Smooth muscle cell (in vitro differentiated cells): ENCODE measurements around the gene GNPTAB. TPM values are rescaled to one million over a fixed set of nuclear protein-coding genes. Genes with fewer than 3 reads are reported as not detected.

Experiments
- DNase-seq: peaks from one replicate; lab custom pipeline; 2025; ENCODE audit not compliant: unreplicated experiment; lab: John Stamatoyannopoulos, UW
- H2AFZ ChIP-seq: fragments of 200-600 bp; sonication (generic); 2 replicates; pipeline ENCODE4 v1.6.0; 2016; ENCODE audit warnings: antibody characterized with exemption, low read depth, mild to moderate bottlenecking
- H3F3A ChIP-seq: fragments of 200-600 bp; sonication (generic); 2 replicates; pipeline ENCODE4 v1.6.0; 2017; ENCODE audit warnings: antibody characterized with exemption, low read depth
- H3K27ac ChIP-seq: fragments of 200-600 bp; sonication (generic); 2 replicates; pipeline ENCODE4 v1.5.1; 2016; ENCODE audit warnings: low read depth, mild to moderate bottlenecking
- H3K27me3 ChIP-seq: fragments of 200-600 bp; sonication (generic); 2 replicates; pipeline ENCODE4 v1.6.1; 2016; ENCODE audit warnings: low read depth, mild to moderate bottlenecking
- H3K36me3 ChIP-seq: fragments of 200-600 bp; sonication (generic); 2 replicates; pipeline ENCODE4 v1.5.1; 2016; ENCODE audit warnings: low read depth
- H3K4me1 ChIP-seq: fragments of 200-600 bp; sonication (generic); 2 replicates; pipeline ENCODE4 v1.5.1; 2016; ENCODE audit warnings: low read depth
- H3K4me2 ChIP-seq: fragments of 200-600 bp; sonication (generic); 2 replicates; pipeline ENCODE4 v1.6.0; 2016; ENCODE audit warnings: mild to moderate bottlenecking
- H3K4me3 ChIP-seq: fragments of 200-600 bp; sonication (generic); 2 replicates; pipeline ENCODE4 v1.5.1; 2016; ENCODE audit warnings: mild to moderate bottlenecking
- H3K79me2 ChIP-seq: fragments of 200-600 bp; sonication (generic); 2 replicates; pipeline ENCODE4 v1.6.0; 2016; ENCODE audit warnings: low read depth, mild to moderate bottlenecking
- H3K9ac ChIP-seq: fragments of 200-600 bp; sonication (generic); 2 replicates; pipeline ENCODE4 v1.6.0; 2016; ENCODE audit warnings: low read depth
- H3K9me3 ChIP-seq: fragments of 200-600 bp; sonication (generic); replicated peaks from 2 replicates; pipeline ENCODE4 v1.5.1; 2016; ENCODE audit warnings: low read depth
- H4K20me1 ChIP-seq: fragments of 200-600 bp; sonication (generic); 2 replicates; pipeline ENCODE4 v1.6.0; 2016; ENCODE audit warnings: low read depth
- WGBS: methylation state at CpG from one replicate; pipeline ENCODE4 v1.1.7; 2016; ENCODE audit warnings: low lambda C conversion rate; 5-methylcytosine and 5-hydroxymethylcytosine counted together
- polyA plus RNA-seq: library from polyadenylated mRNA; unstranded; fragments of >200 nt; fragmentation: Nextera tagmentation; extraction: Ambion mirVana; gene quantifications from 2 replicates; pipeline ENCODE4 v1.2.1, GENCODE V29; 2016
- total RNA-seq: library from RNA; depleted of rRNA; stranded (reverse); fragments of >200 nt; gene quantifications from 2 replicates; pipeline ENCODE4 v1.2.3, GENCODE V29; 2014
- TF ChIP-seq, protein P1 (sequence below): fragments of 200-600 bp; sonication (generic); IDR thresholded peaks from 2 replicates; pipeline ENCODE4 v1.5.1; 2017; ENCODE audit warnings: borderline replicate concordance, mild to moderate bottlenecking, antibody characterized with exemption; ENCODE audit not compliant: insufficient read depth, poor library complexity, severe bottlenecking

Gene GNPTAB
- total and polyA plus RNA-seq, 2 experiments from 2014 or later: 17.9 to 23.6 TPM

DNA sequence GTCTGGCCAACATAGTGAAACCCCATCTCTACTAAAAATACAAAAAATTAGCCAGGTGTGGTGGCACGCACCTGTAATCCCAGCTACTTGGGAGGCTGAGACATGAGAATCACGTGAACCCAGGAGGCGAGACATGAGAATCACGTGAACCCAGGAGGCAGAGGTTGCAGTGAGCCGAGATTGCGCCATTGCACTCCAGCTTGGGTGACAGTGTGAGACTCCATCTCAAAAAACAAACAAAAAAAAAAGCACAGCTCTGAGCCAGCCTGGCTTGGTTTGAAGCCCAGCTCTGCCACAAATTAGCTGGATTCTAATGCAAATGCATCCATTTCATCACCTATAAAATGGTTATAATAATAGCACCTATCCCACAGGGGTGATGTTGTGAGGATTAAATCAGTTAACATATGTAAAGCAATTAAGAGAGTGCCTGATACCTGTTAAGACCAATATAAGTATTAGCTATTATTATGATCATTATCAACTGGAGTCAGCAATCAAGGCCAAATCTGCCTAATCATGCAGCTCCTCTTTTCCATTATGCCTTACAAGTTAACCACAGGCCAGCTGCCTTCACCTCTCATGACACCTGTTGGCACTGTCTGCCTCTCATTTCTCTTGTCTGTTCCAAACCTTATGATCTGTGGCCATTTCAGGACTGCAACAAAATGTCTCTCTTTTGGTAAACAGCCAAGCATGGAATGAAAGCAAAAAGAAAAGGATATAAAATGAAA is 2.1 kb downstream of the GNPTAB start:
- H2AFZ ChIP-seq: no peak overlapping the region
- H4K20me1 ChIP-seq: peaks cover 15% of the 10 kb centered on the region
- no peaks in the 10 kb centered on the region for H3K9me3 ChIP-seq
- H3K4me3 ChIP-seq: no peak overlapping the region
- 95% methylated on average over 6 of the region's 6 CpGs for WGBS
- no peak overlapping the region for H3K4me2 ChIP-seq
- no peaks in the 10 kb centered on the region for H3K36me3 ChIP-seq
- H3F3A ChIP-seq: no peaks in the 10 kb centered on the region
- H3K4me1 ChIP-seq: peaks cover 5% of the 10 kb centered on the region
- no peak for DNase-seq
- H3K9ac ChIP-seq: no peak overlapping the region
- no peaks in the 10 kb centered on the region for H3K27me3 ChIP-seq
- H3K79me2 ChIP-seq: peaks cover 5% of the 10 kb centered on the region
- TF ChIP-seq, protein P1, sequence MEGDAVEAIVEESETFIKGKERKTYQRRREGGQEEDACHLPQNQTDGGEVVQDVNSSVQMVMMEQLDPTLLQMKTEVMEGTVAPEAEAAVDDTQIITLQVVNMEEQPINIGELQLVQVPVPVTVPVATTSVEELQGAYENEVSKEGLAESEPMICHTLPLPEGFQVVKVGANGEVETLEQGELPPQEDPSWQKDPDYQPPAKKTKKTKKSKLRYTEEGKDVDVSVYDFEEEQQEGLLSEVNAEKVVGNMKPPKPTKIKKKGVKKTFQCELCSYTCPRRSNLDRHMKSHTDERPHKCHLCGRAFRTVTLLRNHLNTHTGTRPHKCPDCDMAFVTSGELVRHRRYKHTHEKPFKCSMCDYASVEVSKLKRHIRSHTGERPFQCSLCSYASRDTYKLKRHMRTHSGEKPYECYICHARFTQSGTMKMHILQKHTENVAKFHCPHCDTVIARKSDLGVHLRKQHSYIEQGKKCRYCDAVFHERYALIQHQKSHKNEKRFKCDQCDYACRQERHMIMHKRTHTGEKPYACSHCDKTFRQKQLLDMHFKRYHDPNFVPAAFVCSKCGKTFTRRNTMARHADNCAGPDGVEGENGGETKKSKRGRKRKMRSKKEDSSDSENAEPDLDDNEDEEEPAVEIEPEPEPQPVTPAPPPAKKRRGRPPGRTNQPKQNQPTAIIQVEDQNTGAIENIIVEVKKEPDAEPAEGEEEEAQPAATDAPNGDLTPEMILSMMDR: no peak
- no peak overlapping the region for H3K27ac ChIP-seq

DNA sequence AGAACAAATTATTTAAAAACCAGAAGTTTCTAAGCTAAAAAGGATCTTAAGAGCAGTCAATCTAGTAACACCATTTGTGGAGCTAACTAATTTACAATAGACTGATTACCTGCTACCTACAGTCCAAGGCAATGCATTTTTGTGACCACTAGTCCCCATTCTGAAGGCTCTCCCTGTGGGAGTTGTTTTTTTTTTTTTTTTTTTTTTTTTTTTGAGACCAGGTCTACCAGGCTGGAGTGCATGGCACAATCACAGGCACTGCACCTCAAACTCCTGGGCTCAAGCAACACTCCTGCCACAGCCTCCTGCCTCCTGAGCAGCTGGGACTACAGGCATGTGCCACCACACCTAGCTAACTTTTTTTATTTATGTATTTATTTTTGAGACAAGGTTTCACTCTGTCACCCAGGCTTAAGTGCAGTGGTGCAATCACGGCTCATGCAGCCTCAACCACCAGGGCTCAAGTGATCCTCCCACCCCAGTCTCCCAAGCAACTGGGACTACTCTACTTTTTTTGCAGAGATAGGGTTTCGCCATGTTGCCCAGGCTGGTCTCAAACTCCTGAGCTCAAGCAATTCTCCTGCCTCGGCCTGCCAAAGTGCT is 3.9 kb downstream of the GNPTAB start:
- Histone ChIP-seq H4K20me1 (peaks cover 15% of the 10 kb centered on the region), H3K4me3 (no peak overlapping the region), H3K36me3 (no peaks in the 10 kb centered on the region), H3K9me3 (no peaks in the 10 kb centered on the region), H3F3A (no peaks in the 10 kb centered on the region), H3K27ac (no peak overlapping the region), H2AFZ (no peak overlapping the region), H3K79me2 (peaks cover 5% of the 10 kb centered on the region), H3K27me3 (no peaks in the 10 kb centered on the region), H3K4me1 (peaks cover 5% of the 10 kb centered on the region), H3K9ac (no peak overlapping the region), H3K4me2 (no peak overlapping the region)
- 94% methylated on average over 3 of the region's 3 CpGs for WGBS
- no peak for DNase-seq
- TF ChIP-seq, protein P1: no peak

DNA sequence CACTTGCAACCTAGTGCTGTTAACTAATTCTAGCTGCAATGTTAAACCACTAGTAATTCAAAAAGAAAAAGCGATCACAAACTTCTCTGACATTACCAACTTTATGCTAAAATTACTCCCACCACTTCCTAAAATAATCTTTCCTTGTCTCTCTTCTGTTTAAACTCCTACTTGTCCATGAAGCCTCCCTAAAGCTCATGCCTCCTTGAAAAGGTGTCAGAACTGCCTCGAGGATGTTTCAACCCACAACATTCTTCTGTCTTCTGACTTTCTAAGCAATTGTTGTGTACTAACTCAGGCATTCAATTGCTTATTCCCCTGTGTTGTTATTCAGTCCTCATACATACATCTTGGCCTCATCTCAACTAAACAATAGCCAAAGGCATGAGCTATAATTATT is 5.9 kb downstream of the GNPTAB start:
- no peaks in the 10 kb centered on the region for H3K36me3 ChIP-seq
- no peaks in the 10 kb centered on the region for H3K27me3 ChIP-seq
- H3K4me2 ChIP-seq: no peak overlapping the region
- peaks cover 20% of the 10 kb centered on the region for H4K20me1 ChIP-seq
- H2AFZ ChIP-seq: no peak overlapping the region
- no peaks in the 10 kb centered on the region for H3F3A ChIP-seq
- no peak overlapping the region for H3K27ac ChIP-seq
- WGBS: 55% methylated on average over 2 of the region's 2 CpGs
- TF ChIP-seq, protein P1: no peak
- peaks cover 5% of the 10 kb centered on the region for H3K79me2 ChIP-seq
- no peak for DNase-seq
- peaks cover 5% of the 10 kb centered on the region for H3K4me1 ChIP-seq
- H3K9me3 ChIP-seq: no peaks in the 10 kb centered on the region
- H3K4me3 ChIP-seq: no peak overlapping the region
- H3K9ac ChIP-seq: no peak overlapping the region
